K562 (cell line): ENCODE measurements around the gene TARS2. TPM values are rescaled to one million over a fixed set of nuclear protein-coding genes. Genes with fewer than 3 reads are reported as not detected.

Experiments used
- BDP1 ChIP-seq: IDR thresholded peaks from 3 replicates; pipeline ENCODE4 v1.6.1; 2011; ENCODE audit not compliant: insufficient read length, insufficient read depth
- CBX5 ChIP-seq: IDR thresholded peaks from 2 replicates; pipeline ENCODE4 v1.6.1; 2014; ENCODE audit warnings: low read depth, borderline replicate concordance
- CGGBP1 ChIP-seq: fragments of 250-450 bp; sonication (Bioruptor Pico); IDR thresholded peaks from 2 replicates; pipeline ENCODE4 v1.9.0; 2021; ENCODE audit warnings: mild to moderate bottlenecking
- ESRRB ChIP-seq: fragments of 250-450 bp; sonication (Bioruptor Pico); IDR thresholded peaks from 2 replicates; pipeline ENCODE4 v1.5.0; 2020; ENCODE audit warnings: mild to moderate bottlenecking, moderate library complexity, borderline replicate concordance
- EWSR1 ChIP-seq: fragments of 450-650 bp; IDR thresholded peaks from 2 replicates; pipeline ENCODE4 v1.6.1; 2018; ENCODE audit warnings: borderline replicate concordance, mild to moderate bottlenecking, low read depth, moderate library complexity; ENCODE audit not compliant: partially characterized antibody
- HNRNPH1 ChIP-seq: fragments of 200-400 bp; formaldehyde crosslinking; optimal IDR thresholded peaks from 2 replicates; pipeline ENCODE3; 2017; ENCODE audit warnings: low read depth, mild to moderate bottlenecking, low read length, moderate library complexity
- JUNB ChIP-seq: fragments of 450-650 bp; formaldehyde crosslinking; conservative IDR thresholded peaks from 2 replicates; pipeline ENCODE4 v1.4.0; 2020; ENCODE audit warnings: mild to moderate bottlenecking
- KDM1A ChIP-seq, 2 experiments: fragments of 450-650 bp; IDR thresholded peaks; 2 replicates each; pipeline ENCODE4 v1.6.1; 2016; ENCODE audit warnings: mild to moderate bottlenecking in 2 of 2
- KHSRP ChIP-seq: fragments of 450-650 bp; IDR thresholded peaks from 2 replicates; pipeline ENCODE4 v1.6.1; 2017
- MBD2 ChIP-seq: sonication (generic); IDR thresholded peaks from 2 replicates; pipeline ENCODE4 v1.6.1; 2016; ENCODE audit warnings: low read depth, borderline replicate concordance
- MYC ChIP-seq, 2 experiments: fragments of 250-450 bp in 1 of 2; sonication (Bioruptor Pico) in 1 of 2; IDR thresholded peaks; 2 replicates each; pipeline versions ENCODE4 v1.5.1 to v1.6.1; 2012 to 2021; ENCODE audit warnings: low read depth in 2 of 2, borderline replicate concordance in 1 of 2, improper control_type of control experiment in 1 of 2, low read length in 1 of 2, mild to moderate bottlenecking in 1 of 2, moderate library complexity in 1 of 2
- NBN ChIP-seq: fragments of 450-650 bp; IDR thresholded peaks from 2 replicates; pipeline ENCODE4 v1.6.1; 2016; ENCODE audit warnings: low read depth, mild to moderate bottlenecking
- NFE2 ChIP-seq: IDR thresholded peaks from 2 replicates; pipeline ENCODE4 v1.6.1; 2014; ENCODE audit warnings: antibody characterized with exemption, low read depth
- NR2C1 ChIP-seq, 2 experiments: fragments of 450-650 bp; IDR thresholded peaks; 2 replicates each; pipeline ENCODE4 v1.6.1; 2017; ENCODE audit warnings: mild to moderate bottlenecking in 2 of 2, antibody characterized with exemption in 1 of 2, inconsistent platforms in 1 of 2, missing compliant biosample characterization in 1 of 2, missing genetic modification characterization in 1 of 2
- PRPF4 ChIP-seq: fragments of 200-400 bp; formaldehyde crosslinking; IDR thresholded peaks from one replicate; pipeline ENCODE4 v1.6.1; 2017; ENCODE audit warnings: low read length, low read depth, mild to moderate bottlenecking; ENCODE audit not compliant: insufficient read depth, poor library complexity, severe bottlenecking
- PTRF ChIP-seq: fragments of 450-650 bp; IDR thresholded peaks from 2 replicates; pipeline ENCODE4 v1.6.1; 2016; ENCODE audit warnings: mild to moderate bottlenecking, missing genetic modification characterization, missing compliant biosample characterization
- SMAD1 ChIP-seq: fragments of 150-350 bp; IDR thresholded peaks from 2 replicates; pipeline ENCODE4 v1.6.1; 2014; ENCODE audit warnings: low read length, low read depth; ENCODE audit not compliant: partially characterized antibody
- SRSF1 ChIP-seq: fragments of 200-400 bp; formaldehyde crosslinking; IDR thresholded peaks from 2 replicates; pipeline ENCODE4 v1.6.1; 2017; ENCODE audit warnings: mild to moderate bottlenecking, low read depth, low read length, moderate library complexity
- SUPT5H ChIP-seq: fragments of 450-650 bp; IDR thresholded peaks from 2 replicates; pipeline ENCODE4 v1.6.1; 2016
- ZC3H11A ChIP-seq: IDR thresholded peaks from 2 replicates; pipeline ENCODE4 v1.6.1; 2012; ENCODE audit warnings: low read depth, low read length, improper control_type of control experiment
- ZMIZ1 ChIP-seq, 2 experiments: fragments of 150-350 bp in 1 of 2; IDR thresholded peaks; 2 replicates each; pipeline ENCODE4 v1.6.1; 2012 to 2016; ENCODE audit warnings: low read depth in 2 of 2, low read length in 2 of 2, mild to moderate bottlenecking in 1 of 2, moderate library complexity in 1 of 2
- ZNF23 ChIP-seq: fragments of 250-450 bp; sonication (Bioruptor Pico); IDR thresholded peaks from 2 replicates; pipeline ENCODE4 v1.4.0; 2020; ENCODE audit warnings: mild to moderate bottlenecking
- ZNF311 ChIP-seq: fragments of 250-450 bp; sonication (Bioruptor Pico); IDR thresholded peaks from 2 replicates; pipeline ENCODE4 v1.4.0; 2020; ENCODE audit warnings: mild to moderate bottlenecking, moderate library complexity
- ZNF316 ChIP-seq: fragments of 450-650 bp; IDR thresholded peaks from 2 replicates; pipeline ENCODE4 v1.6.1; 2016
- ZNF347 ChIP-seq: fragments of 450-650 bp; formaldehyde crosslinking; IDR thresholded peaks from 2 replicates; pipeline ENCODE4 v1.4.0; 2020; ENCODE audit warnings: low read depth, mild to moderate bottlenecking, moderate library complexity
- ZNF696 ChIP-seq: fragments of 250-450 bp; sonication (Bioruptor Pico); conservative IDR thresholded peaks from 2 replicates; pipeline ENCODE4 v1.4.0; 2020; ENCODE audit warnings: mild to moderate bottlenecking, moderate library complexity
- ZNF707 ChIP-seq: fragments of 250-450 bp; sonication (Bioruptor Pico); conservative IDR thresholded peaks from 2 replicates; pipeline ENCODE4 v1.8.0; 2022; ENCODE audit warnings: inconsistent platforms, mild to moderate bottlenecking, moderate library complexity
- polyA plus RNA-seq, 8 experiments: library from polyadenylated mRNA; depleted of rRNA in 4 of 8; stranded (reverse) in 5 of 8; unstranded in 3 of 8; fragments of >200 nt; fragmentation: Nextera tagmentation in 2 of 8; fragmentation: Illumina TruSeq in 1 of 8; extraction: Ambion mirVana in 2 of 8; extraction: Trizol in 1 of 8; gene quantifications; 2 replicates each; pipeline versions ENCODE4 v1.2.1 to v1.2.3, GENCODE V29; 2011 to 2014; ENCODE audit warnings: inconsistent platforms in 1 of 8, missing spikeins in 1 of 8
- total RNA-seq, 7 experiments: library from RNA; depleted of rRNA in 6 of 7; stranded (reverse); fragments of >200 nt in 6 of 7; fragmentation: Illumina TruSeq in 2 of 7; extraction: Trizol in 2 of 7; gene quantifications; 2 replicates each; pipeline versions ENCODE4 v1.2.1 to v1.2.3, GENCODE V29; 2011 to 2021; ENCODE audit warnings: low replicate concordance in 1 of 7

The TARS2 gene
- total and polyA plus RNA-seq, 9 of the 15 experiments (the other 6 are each of a cell fraction or from before 2014, with no cell fraction given), result 17.0 to 64.2 (median 39.4) TPM

- TF ChIP-seq ZNF347 (no peak), KHSRP (no peak), PRPF4 (no peak), EWSR1 (no peak), BDP1 (no peak), ZNF707 (CRISPR knock-in tag) (no peak), SRSF1 (no peak), MBD2 (peak; percentile 98), KDM1A (IDR thresholded peaks at IDR 0.05) (peak; percentile 43 to 67; a peak in 3 of 4 replicates), ZNF696 (CRISPR knock-in tag) (no peak), JUNB (CRISPR knock-in tag) (no peak), ZNF23 (CRISPR knock-in tag) (no peak), NBN (peak; percentile 88), HNRNPH1 (no peak), ESRRB (no peak), CBX5 (no peak), MYC (IDR thresholded peaks at IDR 0.05; ENCODE audit: low read depth, low read length) (peak; percentile 95), MYC (CRISPR knock-in tag; IDR thresholded peaks at IDR 0.05; ENCODE audit: borderline replicate concordance, low read depth) (peak; percentile 74; the same call in 1 of the 2 replicates), PTRF (tag) (no peak), NR2C1 (IDR thresholded peaks at IDR 0.05) (peak; percentile 76), NR2C1 (tag; IDR thresholded peaks at IDR 0.05) (peak; percentile 80), SUPT5H (peak; percentile 92), NFE2 (no peak), SMAD1 (no peak), ZC3H11A (peak; percentile 60; the same call in 1 of the 2 replicates), ZNF316 (no peak), ZMIZ1 (IDR thresholded peaks at IDR 0.05; ENCODE audit: low read depth in 2 of 2, low read length in 2 of 2) (0 out of 4 replicates have a peak, but pooled peaks of 1 of the 2 experiments have one; percentile 42), ZNF311 (CRISPR knock-in tag) (no peak), CGGBP1 (CRISPR knock-in tag) (0 out of 2 replicates have a peak, but pooled peaks have one; percentile 41)
Measured at GRCh38 chr1:150486966-150487762, at the start of gene TARS2 (continued).
